ENCODE results near the gene ANKRD63.

ANKRD63 gene

DNA sequence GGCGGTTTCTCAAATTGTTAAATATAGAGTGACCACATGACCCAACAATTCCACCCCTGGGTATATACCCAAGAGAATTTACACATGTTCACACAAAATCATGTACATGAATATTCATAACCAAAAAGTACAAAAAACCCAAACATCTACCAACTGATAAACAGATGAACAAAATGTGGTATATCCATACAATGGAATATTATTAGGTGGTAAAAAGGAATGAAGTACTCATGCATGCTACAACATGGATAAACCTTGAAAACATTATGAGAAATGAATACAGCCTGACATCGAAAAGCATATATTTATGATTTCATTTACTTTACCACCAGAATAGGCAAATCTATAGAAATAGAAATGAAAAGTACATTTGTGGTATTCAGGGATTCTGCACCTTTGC, 17.5 kb upstream of the ANKRD63 start:
- no peak for DNase-seq
- intact Hi-C loops (cut with DNase I) = no loop called here

GRCh38 chr15:40298216-40298935, 15.5 kb upstream of the ANKRD63 start:
- intact Hi-C loops (cut with DNase I) = no loop called here
- no peak for DNase-seq

- intact Hi-C loops (cut with DNase I) = no loop called here
- DNase-seq = no peak
Measured at GRCh38 chr15:40297356-40297755, 14.5 kb upstream of the ANKRD63 start.

GRCh38 chr15:40296561-40297230, 13.8 kb upstream of the ANKRD63 start:
- DNase-seq = no peak
- intact Hi-C loops (cut with DNase I) = no loop called here

- intact Hi-C loops (cut with DNase I) = no loop called here
- no peak for DNase-seq
Measured at GRCh38 chr15:40295877-40296560, 13.2 kb upstream of the ANKRD63 start.

DNA sequence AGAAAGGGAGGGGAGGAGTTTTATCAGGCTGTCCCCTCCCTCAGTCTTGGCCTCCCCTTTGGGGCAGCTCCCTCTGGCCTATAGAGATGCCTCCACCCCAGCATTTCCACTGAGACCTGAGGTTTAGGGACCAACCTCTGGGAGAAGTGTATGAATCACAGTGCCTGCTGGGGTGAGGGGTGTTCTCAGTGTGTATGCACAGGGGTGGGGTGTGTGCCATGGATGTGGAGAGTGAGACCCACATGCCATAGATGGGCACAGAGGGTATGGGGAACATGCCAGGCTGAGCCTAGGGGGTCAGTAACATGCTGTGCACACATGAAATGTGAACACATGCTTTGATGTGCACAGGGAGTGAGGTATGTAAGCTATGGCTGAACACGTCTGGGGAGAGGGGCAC, 12.4 kb upstream of the ANKRD63 start:
- intact Hi-C loops (cut with DNase I) = no loop called here
- no peak for DNase-seq

GRCh38 chr15:40293905-40294895, 11.3 kb upstream of the ANKRD63 start:
- intact Hi-C loops (cut with DNase I) = no loop called here

DNA sequence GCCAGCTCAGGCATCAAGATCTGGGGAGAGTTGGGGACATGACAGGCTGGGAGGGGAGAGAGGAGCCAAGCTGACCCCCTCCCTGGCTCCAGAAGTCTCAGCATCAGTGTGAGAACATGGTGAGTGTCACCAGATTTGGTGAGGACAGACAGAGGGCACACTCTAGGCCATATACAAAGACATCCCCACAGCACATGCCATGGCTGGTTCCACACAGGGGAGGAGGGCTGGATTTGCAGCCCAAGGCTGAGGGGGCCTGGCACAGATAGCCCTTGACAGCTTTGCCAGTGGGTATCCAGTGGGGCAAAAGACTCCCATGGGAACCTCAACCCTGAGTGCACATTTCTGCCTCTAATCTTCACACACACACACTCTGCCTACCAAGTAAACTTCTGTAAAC, 10.1 kb upstream of the ANKRD63 start:
- no peak for DNase-seq
- intact Hi-C loops (cut with DNase I) = no loop called here

More at GRCh38 chr15:40293905-40294895, 11.3 kb upstream of the ANKRD63 start:
- peak in 37 of 42 donors; percentile 31 to 89 (median 69) for DNase-seq

DNA sequence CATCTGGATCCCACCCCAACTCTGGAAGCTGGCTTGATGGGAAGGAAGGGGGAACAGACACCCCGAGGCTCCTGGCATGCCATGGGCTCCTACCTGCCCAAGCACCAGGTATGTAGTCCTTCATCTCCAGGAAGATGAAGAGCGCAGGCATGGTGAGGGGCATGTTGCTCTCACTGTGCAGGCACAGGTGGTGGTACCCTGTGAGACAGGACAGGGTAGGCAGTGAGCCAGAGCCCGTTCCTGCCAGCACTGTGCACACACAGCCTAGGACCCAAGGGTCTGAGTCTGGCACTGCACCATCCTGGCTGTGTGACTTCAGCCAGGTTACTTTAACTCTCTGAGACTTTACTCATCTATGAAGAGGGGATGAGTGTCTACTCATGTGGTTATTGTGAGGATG, 9.4 kb upstream of the ANKRD63 start:
- intact Hi-C loops (cut with DNase I) = no loop called here
- no peak for DNase-seq

DNA sequence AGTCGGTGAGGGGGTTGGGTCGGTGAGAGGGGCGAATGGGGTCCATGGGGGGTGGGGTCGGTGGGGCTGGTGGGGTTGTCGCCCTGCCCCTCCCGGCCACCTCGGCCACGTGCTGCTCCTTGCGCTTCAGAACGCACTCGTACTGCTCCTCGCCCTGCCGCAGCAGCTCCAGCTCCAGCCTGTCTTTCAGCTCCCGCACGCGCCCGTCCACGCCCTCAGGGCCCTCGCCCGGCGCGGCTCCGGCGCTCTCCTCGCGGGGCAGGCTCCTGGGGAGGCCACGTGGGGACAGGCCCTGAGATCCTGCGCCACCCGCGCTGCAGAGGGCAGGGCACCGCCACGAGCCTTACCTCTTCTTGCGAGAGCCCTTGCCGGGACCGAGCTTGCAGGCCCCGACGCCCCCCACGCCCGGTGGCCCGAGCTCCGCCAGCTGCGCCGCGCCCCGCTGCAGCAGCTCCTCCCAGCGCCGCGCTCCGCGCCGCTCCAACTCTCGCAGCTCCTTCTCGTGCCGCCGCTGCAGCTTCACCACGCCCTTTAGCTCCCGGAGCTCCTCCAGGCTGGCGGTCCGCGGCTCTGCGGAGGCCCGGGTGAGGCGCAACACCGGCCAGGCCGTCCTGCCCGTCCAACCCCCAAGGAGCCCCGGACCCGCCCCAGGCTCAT, 8.2 kb upstream of the ANKRD63 start:
- intact Hi-C loops (cut with DNase I) = no loop called here
- DNase-seq = peak in 37 of 42 donors; percentile 36 to 83 (median 65)

DNA sequence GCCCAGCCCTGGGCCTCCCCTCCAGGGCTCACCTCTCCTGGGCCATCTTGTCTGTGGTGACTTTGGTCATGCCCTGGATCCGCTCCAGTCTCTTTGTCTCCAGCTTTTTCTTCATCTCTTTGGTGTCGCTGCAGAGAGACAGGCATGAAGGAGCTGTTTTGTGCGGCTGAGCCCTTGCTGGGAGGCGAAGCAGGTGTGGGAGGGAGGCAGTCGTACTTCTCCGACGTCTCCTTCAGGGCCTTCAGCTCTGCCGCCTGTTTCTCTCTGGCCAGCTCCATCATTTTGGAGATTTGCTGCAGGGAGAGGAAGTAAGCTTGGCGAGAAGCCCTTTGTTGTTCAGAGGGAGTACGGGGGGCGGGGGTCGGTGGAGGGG, 7.7 kb upstream of the ANKRD63 start:
- intact Hi-C loops (cut with DNase I) = no loop called here
- DNase-seq = peak in 22 of 42 donors; percentile 30 to 82 (median 60)

DNA sequence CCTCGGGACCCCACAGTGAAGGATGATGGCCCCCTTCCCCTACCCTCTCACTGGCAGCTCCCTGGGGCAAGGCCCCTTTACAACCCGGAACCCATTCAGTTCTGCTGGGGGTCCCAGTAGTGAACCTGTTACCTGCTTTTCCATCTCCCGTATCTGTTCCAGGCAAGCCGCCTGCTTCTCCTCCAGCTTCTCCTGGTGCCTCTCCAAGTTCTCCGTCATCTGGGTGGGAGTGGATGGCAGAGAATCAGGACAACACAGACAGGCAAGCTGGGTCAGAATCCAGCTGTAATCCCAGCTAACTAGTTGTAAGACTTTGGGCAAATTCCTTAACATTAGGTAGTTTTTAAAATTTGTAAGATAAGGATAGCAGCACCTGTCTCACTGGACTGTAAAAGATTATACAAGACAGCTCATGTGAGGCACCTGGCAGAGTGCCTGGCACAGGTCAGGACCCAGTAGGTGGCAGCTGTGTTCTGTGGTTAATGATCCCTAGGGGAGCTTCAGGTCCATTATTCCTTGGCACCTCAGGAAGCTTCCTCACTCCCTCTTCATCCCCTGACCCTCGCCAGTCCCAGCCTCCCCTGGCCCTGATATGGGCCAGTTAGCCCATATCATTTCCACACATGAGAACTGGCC, 6.4 kb upstream of the ANKRD63 start:
- peak in 2 of 42 donors; percentile 30 to 42 for DNase-seq
- intact Hi-C loops (cut with DNase I) = no loop called here

DNA sequence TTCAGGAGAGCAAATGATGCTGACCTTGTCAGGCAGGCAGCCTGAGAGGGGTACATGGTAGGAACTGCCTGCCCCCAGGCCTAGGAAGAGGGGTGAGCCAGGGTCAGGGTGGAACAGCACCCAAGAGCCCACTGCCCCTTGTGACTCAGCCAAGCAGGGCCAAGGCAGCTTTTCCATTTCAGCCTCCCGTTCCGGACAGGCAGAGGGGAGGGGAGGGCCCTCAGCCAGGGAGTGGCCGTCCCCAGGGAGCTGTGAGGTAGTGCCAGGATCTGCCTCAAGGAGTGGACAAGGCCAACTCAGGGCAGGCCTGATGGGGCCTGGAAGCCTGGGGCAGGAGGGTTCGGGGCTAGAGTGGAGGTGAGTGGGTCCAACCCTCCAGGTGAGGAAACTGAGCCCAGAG, 5.1 kb upstream of the ANKRD63 start:
- no peak for DNase-seq
- intact Hi-C loops (cut with DNase I) = no loop called here

GRCh38 chr15:40287505-40287904, 4.6 kb upstream of the ANKRD63 start:
- intact Hi-C loops (cut with DNase I) = no loop called here
- DNase-seq = no peak

GRCh38 chr15:40286794-40287193, 3.9 kb upstream of the ANKRD63 start:
- intact Hi-C loops (cut with DNase I) = no loop called here
- no peak for DNase-seq

GRCh38 chr15:40286061-40286532, 3.2 kb upstream of the ANKRD63 start:
- intact Hi-C loops (cut with DNase I) = no loop called here
- peak in 41 of 42 donors; percentile 56 to 92 (median 78) for DNase-seq

DNA sequence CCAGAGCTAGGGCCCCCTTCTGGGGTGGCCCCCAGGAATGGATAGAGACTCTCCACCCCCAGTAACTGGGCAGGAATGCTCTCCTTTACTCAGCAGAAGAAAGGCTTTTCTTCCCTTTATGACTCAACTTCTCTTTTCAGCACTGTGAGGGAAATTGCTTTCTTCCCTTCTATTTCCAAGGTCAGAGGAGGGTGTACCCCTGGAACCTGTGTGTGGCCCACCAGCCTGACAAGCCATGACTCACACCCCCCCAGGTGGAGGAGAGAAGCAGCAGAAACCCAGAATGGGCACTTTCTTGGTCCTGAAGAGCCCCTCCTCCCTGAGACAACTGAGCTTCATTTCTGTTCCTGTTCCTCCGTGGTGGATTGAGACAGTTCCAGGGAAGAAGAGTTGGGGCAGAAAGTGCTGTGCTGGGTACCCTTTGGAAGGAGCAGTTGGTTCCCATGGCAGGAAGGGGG, 2.7 kb upstream of the ANKRD63 start:
- no peak for DNase-seq
- intact Hi-C loops (cut with DNase I) = no loop called here

GRCh38 chr15:40285151-40285550, 2.3 kb upstream of the ANKRD63 start:
- intact Hi-C loops (cut with DNase I) = no loop called here
- no peak for DNase-seq

All from head of caudate nucleus (tissue), 42 donors.